ENCODE results near the gene SAMD4A. TPM values are rescaled to one million over a fixed set of nuclear protein-coding genes. Genes with fewer than 3 reads are reported as not detected.

The SAMD4A gene
- total and polyA plus RNA-seq, 2 of the 4 experiments (the other 2 are of a cell fraction): 22.9 to 38.2 TPM

DNA sequence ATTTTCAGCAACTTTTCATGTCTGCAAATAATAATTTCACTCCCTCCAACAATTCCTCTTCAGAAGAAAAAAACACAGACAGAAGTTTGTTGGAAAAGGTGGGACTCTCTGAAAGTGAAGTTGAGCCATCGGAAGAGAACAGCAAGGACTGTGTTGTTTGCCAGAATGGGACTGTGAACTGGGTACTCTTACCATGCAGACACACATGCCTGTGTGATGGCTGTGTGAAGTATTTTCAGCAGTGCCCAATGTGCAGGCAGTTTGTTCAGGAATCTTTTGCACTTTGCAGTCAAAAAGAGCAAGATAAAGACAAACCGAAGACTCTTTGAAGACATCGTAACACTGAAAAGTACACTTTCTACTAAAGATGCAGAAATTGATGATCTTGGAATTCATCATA lies 28.9 kb upstream of the SAMD4A start:
- Histone ChIP-seq H3K27me3 (ENCODE audit: control insufficient read depth, insufficient read depth, low read length) (no peaks in the 10 kb centered on the region), H3K18ac (ENCODE audit: low read depth, low read length) (no peak overlapping the region), H4K20me1 (ENCODE audit: insufficient read depth, low read length) (no peaks in the 10 kb centered on the region), H4K91ac (ENCODE audit: insufficient read depth, low read depth, low read length) (no peak overlapping the region), H3K23ac (ENCODE audit: low read depth, low read length) (no peak overlapping the region), H4K8ac (ENCODE audit: low read depth in 2 of 2, low read length in 2 of 2) (no peak overlapping the region), H2AK9ac (replicated peaks; ENCODE audit: low read depth, low read length, poor library complexity) (no peak overlapping the region), H3K4me1 (ENCODE audit: control insufficient read depth, insufficient read depth, low read length) (no peaks in the 10 kb centered on the region), H3K36me3 (ENCODE audit: control insufficient read depth, insufficient read depth, low read length) (peaks cover 11% of the 10 kb centered on the region), H4K5ac (ENCODE audit: low read depth, low read length) (no peak overlapping the region), H2BK15ac (ENCODE audit: low read depth, low read length) (no peak overlapping the region), H2BK20ac (ENCODE audit: low read depth, low read length) (no peak overlapping the region), H2BK120ac (ENCODE audit: low read depth, low read length) (no peak overlapping the region), H3K9me3 (ENCODE audit: control insufficient read depth, insufficient read depth, low read length) (no peaks in the 10 kb centered on the region), H3K56ac (ENCODE audit: extremely low read depth, insufficient read depth, low read length) (no peak overlapping the region), H3K4me3 (ENCODE audit: insufficient read depth, low read depth, low read length) (no peak overlapping the region), H3K79me1 (ENCODE audit: low read depth in 1 of 2, low read length in 2 of 2) (no peaks in the 10 kb centered on the region; a peak in 1 of 4 replicates), H3K4me2 (ENCODE audit: low read depth, low read length) (no peak overlapping the region), H3K9me1 (ENCODE audit: insufficient read depth, low read length) (peaks cover 2% of the 10 kb centered on the region; the same call in 1 of the 2 replicates), H2AFZ (replicated peaks; ENCODE audit: low read length, poor library complexity) (no peak overlapping the region), H3K4ac (ENCODE audit: low read depth, low read length) (no peak overlapping the region), H3K14ac (replicated peaks; ENCODE audit: low read depth, low read length) (no peak overlapping the region), H3K9ac (ENCODE audit: low read depth, low read length) (no peak overlapping the region), H3K27ac (ENCODE audit: insufficient read depth, low read length) (no peak overlapping the region), H2BK5ac (ENCODE audit: low read depth, low read length, poor library complexity, severe bottlenecking) (no peak overlapping the region), H2AK5ac (ENCODE audit: low read depth, low read length) (no peak overlapping the region)
- ChIA-PET CTCF (no interaction called here), POLR2A (ENCODE audit: unreplicated experiment) (no interaction called here)
- no peak for DNase-seq
- WGBS, 2 experiments (ENCODE audit: extremely low coverage in 2 of 2, insufficient read length in 1 of 2): no CpG with 5 or more reads among the region's 3 CpGs
- TF ChIP-seq, protein P1, sequence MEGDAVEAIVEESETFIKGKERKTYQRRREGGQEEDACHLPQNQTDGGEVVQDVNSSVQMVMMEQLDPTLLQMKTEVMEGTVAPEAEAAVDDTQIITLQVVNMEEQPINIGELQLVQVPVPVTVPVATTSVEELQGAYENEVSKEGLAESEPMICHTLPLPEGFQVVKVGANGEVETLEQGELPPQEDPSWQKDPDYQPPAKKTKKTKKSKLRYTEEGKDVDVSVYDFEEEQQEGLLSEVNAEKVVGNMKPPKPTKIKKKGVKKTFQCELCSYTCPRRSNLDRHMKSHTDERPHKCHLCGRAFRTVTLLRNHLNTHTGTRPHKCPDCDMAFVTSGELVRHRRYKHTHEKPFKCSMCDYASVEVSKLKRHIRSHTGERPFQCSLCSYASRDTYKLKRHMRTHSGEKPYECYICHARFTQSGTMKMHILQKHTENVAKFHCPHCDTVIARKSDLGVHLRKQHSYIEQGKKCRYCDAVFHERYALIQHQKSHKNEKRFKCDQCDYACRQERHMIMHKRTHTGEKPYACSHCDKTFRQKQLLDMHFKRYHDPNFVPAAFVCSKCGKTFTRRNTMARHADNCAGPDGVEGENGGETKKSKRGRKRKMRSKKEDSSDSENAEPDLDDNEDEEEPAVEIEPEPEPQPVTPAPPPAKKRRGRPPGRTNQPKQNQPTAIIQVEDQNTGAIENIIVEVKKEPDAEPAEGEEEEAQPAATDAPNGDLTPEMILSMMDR (conservative IDR thresholded peaks at IDR 0.05; ENCODE audit: low read depth, low read length): no peak
- no TSS peak for BruUV-seq (replicated peaks)
- dilution Hi-C loops (cut with HindIII; ENCODE audit: low sequenced_read_pairs, unreplicated experiment): no loop called here
- intact Hi-C loops (cut with micrococcal nuclease): no loop called here
- no peak for ATAC-seq (ENCODE audit: low read depth)
- in situ Hi-C loops (cut with MboI; ENCODE audit: low sequenced_read_pairs): no loop called here
